Left ventricle myocardium inferior (tissue), 1 donor: ENCODE data around the gene CXCR4. TPM values are rescaled to one million over a fixed set of nuclear protein-coding genes. Genes with fewer than 3 reads are reported as not detected.

Source experiments
- DNase-seq: peaks from one replicate; pipeline ENCODE4 v3.0.0-alpha.2; 2020
- H3K27ac ChIP-seq: fragments of 200-600 bp; replicated peaks from 2 replicates; pipeline ENCODE4 v1.8.0; 2021
- H3K27me3 ChIP-seq: fragments of 200-600 bp; 2 replicates; pipeline ENCODE4 v1.8.0; 2021; ENCODE audit warnings: low read depth
- H3K36me3 ChIP-seq: fragments of 200-600 bp; 2 replicates; pipeline ENCODE4 v1.8.0; 2021
- H3K4me1 ChIP-seq: fragments of 200-600 bp; 2 replicates; pipeline ENCODE4 v1.8.0; 2021
- H3K4me3 ChIP-seq: fragments of 200-600 bp; 2 replicates; pipeline ENCODE4 v1.8.0; 2021; ENCODE audit warnings: mild to moderate bottlenecking, moderate library complexity
- H3K9me3 ChIP-seq: fragments of 200-600 bp; replicated peaks from 2 replicates; pipeline ENCODE4 v1.8.0; 2021
- intact Hi-C: fragments of 100-400 bp; cut with micrococcal nuclease; formaldehyde crosslinking; loops from one replicate; pipeline ENCODE4 v1.11.0; 2022
- long read RNA-seq: library from polyadenylated mRNA; unstranded; transcript quantifications from one replicate; pipeline ENCODE4 v2.0.0, GENCODE V29; 2021
- total RNA-seq: library from RNA; stranded (reverse); fragmentation: NEBNext Ultra II Directional; extraction: Animal tissue kit (Norgen Biotek cat#: 25700); gene quantifications from one replicate; pipeline ENCODE4 v1.2.1, GENCODE V29; 2021
- TF ChIP-seq, protein P1 (sequence below): fragments of 200-600 bp; IDR thresholded peaks from 2 replicates; pipeline ENCODE4 v1.8.0; 2021; ENCODE audit warnings: antibody characterized with exemption, mild to moderate bottlenecking, borderline replicate concordance
- donor health status: DM: no; HTN: yes; CAD: no; lungs with severe emphysema.

Gene CXCR4
- total RNA-seq, result 3.2 TPM
- long read RNA-seq, result 0 reads

DNA sequence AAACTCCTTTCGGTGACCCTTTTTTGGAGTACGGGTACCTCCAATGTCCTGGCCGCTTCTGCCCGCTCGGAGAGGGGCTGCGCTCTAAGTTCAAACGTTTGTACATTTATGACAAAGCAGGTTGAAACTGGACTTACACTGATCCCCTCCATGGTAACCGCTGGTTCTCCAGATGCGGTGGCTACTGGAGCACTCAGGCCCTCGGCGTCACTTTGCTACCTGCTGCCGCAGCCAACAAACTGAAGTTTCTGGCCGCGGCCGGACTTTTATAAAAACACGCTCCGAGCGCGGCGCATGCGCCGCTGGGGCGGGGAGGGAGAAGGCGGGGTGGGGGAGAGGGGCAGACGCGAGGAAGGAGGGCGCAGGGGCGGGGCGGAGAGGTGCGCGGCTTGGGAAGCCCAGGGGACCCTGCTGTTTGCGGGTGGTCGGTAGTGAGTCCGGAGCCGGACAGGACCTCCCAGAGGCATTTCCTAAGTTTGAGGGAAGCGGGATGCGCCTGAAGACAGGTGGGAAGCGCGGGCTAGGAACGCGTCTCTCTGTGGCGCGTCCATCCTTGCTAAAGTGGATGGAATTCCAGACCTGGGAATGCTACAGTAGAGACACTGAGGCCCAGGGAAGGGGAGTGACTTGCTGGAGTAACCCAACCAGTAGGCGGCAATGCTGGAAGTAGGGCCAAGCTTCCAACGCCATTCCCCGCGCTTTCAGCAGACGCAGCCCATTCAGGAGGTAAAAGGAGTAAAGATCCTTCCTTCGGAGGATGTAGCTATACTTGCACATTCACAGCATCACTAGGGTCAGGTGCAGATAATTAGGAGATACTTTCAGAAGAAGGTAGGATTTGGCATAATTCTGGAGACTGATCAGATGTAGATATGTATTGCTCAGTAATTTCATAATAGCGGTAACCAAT is at the start of gene CXCR4:
Gene CXCR4, minus strand, starts transcription at position 241 of the 910 bp plus-strand sequence. Its CDS starts 89 bp downstream, at position 152.
- peak; percentile 74 for DNase-seq
- H3K4me3 ChIP-seq, result peak within 1 kb of the TSS; percentile 72
- TF ChIP-seq, protein P1, sequence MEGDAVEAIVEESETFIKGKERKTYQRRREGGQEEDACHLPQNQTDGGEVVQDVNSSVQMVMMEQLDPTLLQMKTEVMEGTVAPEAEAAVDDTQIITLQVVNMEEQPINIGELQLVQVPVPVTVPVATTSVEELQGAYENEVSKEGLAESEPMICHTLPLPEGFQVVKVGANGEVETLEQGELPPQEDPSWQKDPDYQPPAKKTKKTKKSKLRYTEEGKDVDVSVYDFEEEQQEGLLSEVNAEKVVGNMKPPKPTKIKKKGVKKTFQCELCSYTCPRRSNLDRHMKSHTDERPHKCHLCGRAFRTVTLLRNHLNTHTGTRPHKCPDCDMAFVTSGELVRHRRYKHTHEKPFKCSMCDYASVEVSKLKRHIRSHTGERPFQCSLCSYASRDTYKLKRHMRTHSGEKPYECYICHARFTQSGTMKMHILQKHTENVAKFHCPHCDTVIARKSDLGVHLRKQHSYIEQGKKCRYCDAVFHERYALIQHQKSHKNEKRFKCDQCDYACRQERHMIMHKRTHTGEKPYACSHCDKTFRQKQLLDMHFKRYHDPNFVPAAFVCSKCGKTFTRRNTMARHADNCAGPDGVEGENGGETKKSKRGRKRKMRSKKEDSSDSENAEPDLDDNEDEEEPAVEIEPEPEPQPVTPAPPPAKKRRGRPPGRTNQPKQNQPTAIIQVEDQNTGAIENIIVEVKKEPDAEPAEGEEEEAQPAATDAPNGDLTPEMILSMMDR, result peak; percentile 35
- intact Hi-C loops, result loop anchor here (10.0 kb wide), 1 partner anchor 93 kb away; no protein-coding TSS in a partner anchor
- H3K36me3 ChIP-seq, result no peaks in the 10 kb centered on the region
- H3K27ac ChIP-seq, result peak within 1 kb of the TSS; percentile 58
- H3K4me1 ChIP-seq, result peaks cover 41% of the 10 kb centered on the region
- H3K27me3 ChIP-seq, result peaks cover 94% of the 10 kb centered on the region
- H3K9me3 ChIP-seq, result no peaks in the 10 kb centered on the region

DNA sequence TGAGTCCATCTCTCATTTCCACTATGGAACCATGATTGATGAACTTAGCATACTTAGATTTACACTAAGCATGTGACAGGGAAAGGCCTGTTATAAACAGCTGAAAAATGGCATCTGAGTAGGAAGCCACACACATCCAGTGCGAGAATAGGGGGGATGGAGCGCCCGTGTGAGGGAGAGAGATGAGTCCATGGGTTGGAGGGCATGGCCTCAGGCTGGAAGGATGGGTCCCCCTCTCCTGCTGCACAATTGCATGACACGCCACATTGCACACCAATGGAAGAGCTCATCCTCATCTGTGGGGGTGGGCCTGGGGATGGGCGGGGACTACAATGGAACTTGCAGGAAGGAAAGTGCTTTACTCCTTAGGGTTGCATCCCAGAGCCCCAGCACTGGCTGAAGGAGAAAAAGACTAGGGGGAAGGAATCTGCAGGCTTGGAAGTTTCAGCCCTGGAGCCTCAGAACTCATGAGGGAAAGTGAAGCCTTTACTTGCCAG is 46.4 kb upstream of the CXCR4 start:
- H3K27ac ChIP-seq, result no peak overlapping the region
- TF ChIP-seq, protein P1, result no peak
- H3K4me3 ChIP-seq, result no peak overlapping the region
- H3K4me1 ChIP-seq, result no peaks in the 10 kb centered on the region
- no peaks in the 10 kb centered on the region for H3K9me3 ChIP-seq
- peaks cover 23% of the 10 kb centered on the region for H3K27me3 ChIP-seq
- H3K36me3 ChIP-seq, result no peaks in the 10 kb centered on the region
- intact Hi-C loops, result no loop called here
- no peak for DNase-seq

DNA sequence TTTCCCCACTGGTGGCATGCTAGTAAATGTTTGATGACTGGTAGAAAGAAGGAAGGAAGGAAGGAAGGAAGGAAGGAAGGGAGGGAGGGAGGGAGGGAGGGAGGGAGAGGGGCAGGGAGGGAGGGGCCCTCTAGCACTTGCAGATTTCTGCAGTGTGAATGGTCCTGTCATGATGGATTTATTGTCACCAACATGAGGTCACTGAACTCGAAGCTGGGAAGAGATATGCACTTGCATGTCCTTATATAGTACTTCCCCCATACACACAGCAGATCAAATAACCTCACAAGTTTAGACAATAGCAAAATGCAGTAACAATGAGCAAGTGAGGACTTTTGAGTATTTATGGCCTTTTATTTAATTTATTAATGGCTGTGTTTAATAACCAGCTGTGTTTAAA is 44.5 kb upstream of the CXCR4 start:
- no peak overlapping the region for H3K4me3 ChIP-seq
- no peak overlapping the region for H3K27ac ChIP-seq
- DNase-seq, result no peak
- no peaks in the 10 kb centered on the region for H3K9me3 ChIP-seq
- no peaks in the 10 kb centered on the region for H3K36me3 ChIP-seq
- intact Hi-C loops, result no loop called here
- H3K4me1 ChIP-seq, result no peaks in the 10 kb centered on the region
- TF ChIP-seq, protein P1, result no peak
- H3K27me3 ChIP-seq, result peaks cover 8% of the 10 kb centered on the region

DNA sequence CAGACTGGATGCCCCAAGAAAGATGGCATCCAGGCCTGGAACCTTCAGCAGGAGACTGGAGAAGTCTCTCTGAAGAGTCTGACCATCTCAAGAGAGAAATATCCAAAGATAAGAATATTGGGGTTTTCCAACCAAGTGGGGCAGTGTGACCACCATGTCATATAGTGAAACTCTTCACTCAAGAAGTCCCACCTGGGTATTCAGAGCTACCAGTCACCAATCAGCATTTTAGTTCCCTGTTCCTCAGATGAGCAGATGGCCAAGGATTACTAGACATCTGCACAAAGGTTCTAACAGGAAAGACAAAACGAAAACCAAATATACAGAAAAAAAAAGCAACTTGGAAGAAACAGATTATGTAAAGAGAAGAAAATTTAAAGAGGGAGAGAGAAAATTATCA is 38.5 kb upstream of the CXCR4 start:
- intact Hi-C loops, result no loop called here
- Histone ChIP-seq H3K4me1 (no peaks in the 10 kb centered on the region), H3K27me3 (peaks cover 27% of the 10 kb centered on the region), H3K4me3 (no peak overlapping the region), H3K27ac (no peak overlapping the region), H3K36me3 (no peaks in the 10 kb centered on the region), H3K9me3 (no peaks in the 10 kb centered on the region)
- no peak for DNase-seq
- TF ChIP-seq, protein P1, result no peak

DNA sequence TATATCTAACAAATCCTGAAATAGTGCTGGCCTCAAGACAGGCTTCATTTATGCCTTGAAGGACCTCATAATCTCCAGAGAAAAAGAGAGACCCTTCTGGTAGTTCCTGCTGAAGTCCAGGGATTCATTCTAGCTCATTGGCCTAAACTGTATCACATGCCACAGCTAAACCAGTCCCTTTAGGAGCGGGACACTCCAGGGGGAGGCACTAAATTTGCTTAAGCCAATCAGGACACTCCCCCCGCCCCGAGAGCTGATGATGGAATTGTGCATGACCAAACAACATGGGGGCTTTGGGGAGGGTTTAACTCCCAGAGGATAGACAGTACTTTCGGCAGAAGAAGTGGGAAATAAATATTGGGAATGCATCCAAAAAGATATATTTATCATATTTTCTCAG is 36.4 kb upstream of the CXCR4 start:
- no peak overlapping the region for H3K4me3 ChIP-seq
- H3K4me1 ChIP-seq, result no peaks in the 10 kb centered on the region
- DNase-seq, result no peak
- no peaks in the 10 kb centered on the region for H3K9me3 ChIP-seq
- H3K27ac ChIP-seq, result no peak overlapping the region
- peaks cover 27% of the 10 kb centered on the region for H3K27me3 ChIP-seq
- no peaks in the 10 kb centered on the region for H3K36me3 ChIP-seq
- intact Hi-C loops, result no loop called here
- TF ChIP-seq, protein P1, result no peak
